ENCODE data around the gene PI4KA. TPM values are rescaled to one million over a fixed set of nuclear protein-coding genes. Genes with fewer than 3 reads are reported as not detected.

Gene PI4KA
- total and polyA plus RNA-seq, 2 of the 13 experiments (the other 11 are each of a cell fraction or from before 2014, with no cell fraction given) = 27.4 to 56.4 TPM

GRCh38 chr22:20773793-20774212, 84.8 kb downstream of the PI4KA start, which contains the start of gene SERPIND1 (continued):
- TF ChIP-seq POGZ (CRISPR knock-in tag; IDR thresholded peaks at IDR 0.05) (0 out of 2 replicates have a peak, but pooled peaks have one; percentile 18), U2AF1 (optimal IDR thresholded peaks at IDR 0.05; ENCODE audit: low read depth, low read length) (no peak), ZNF547 (CRISPR knock-in tag; IDR thresholded peaks at IDR 0.05) (no peak; the same call in 1 of the 2 replicates), GABPA (IDR thresholded peaks at IDR 0.05; ENCODE audit: low read depth, low read length) (no peak), GABPA (CRISPR knock-in tag; IDR thresholded peaks at IDR 0.05; ENCODE audit: low read depth) (no peak), PHF21A (CRISPR knock-in tag; IDR thresholded peaks at IDR 0.05) (peak; percentile 82; the same call in 1 of the 2 replicates), ETV5 (CRISPR knock-in tag; IDR thresholded peaks at IDR 0.05; ENCODE audit: borderline replicate concordance) (peak; percentile 34; the same call in 1 of the 2 replicates), PAX8 (CRISPR knock-in tag; IDR thresholded peaks at IDR 0.05; ENCODE audit: borderline replicate concordance) (no peak), MXD4 (CRISPR knock-in tag; IDR thresholded peaks at IDR 0.05) (no peak), POLR2G (IDR thresholded peaks at IDR 0.05; ENCODE audit: low read depth, low read length) (peak; percentile 89), ZNF121 (CRISPR knock-in tag; IDR thresholded peaks at IDR 0.05) (no peak), NCOA1 (CRISPR knock-in tag; IDR thresholded peaks at IDR 0.05) (no peak), ZNF562 (CRISPR knock-in tag; IDR thresholded peaks at IDR 0.05; ENCODE audit: borderline replicate concordance) (no peak), DBP (CRISPR knock-in tag; IDR thresholded peaks at IDR 0.05; ENCODE audit: not compliant biosample characterization) (peak; percentile 74), ZNF839 (CRISPR knock-in tag; IDR thresholded peaks at IDR 0.05; ENCODE audit: borderline replicate concordance) (no peak), ZNF891 (CRISPR knock-in tag; IDR thresholded peaks at IDR 0.05) (no peak), RNF2 (conservative IDR thresholded peaks at IDR 0.05; ENCODE audit: low read depth) (no peak), ZNF230 (CRISPR knock-in tag; IDR thresholded peaks at IDR 0.05) (no peak), PATZ1 (CRISPR knock-in tag; IDR thresholded peaks at IDR 0.05) (peak; percentile 75), E2F5 (CRISPR knock-in tag; conservative IDR thresholded peaks at IDR 0.05) (no peak), ZNF7 (CRISPR knock-in tag; IDR thresholded peaks at IDR 0.05) (no peak), ZKSCAN8 (CRISPR knock-in tag; IDR thresholded peaks at IDR 0.05; ENCODE audit: borderline replicate concordance) (peak; percentile 88; the same call in 1 of the 2 replicates), MAFK (conservative IDR thresholded peaks at IDR 0.05 in 1 of 2, IDR thresholded peaks at IDR 0.05 in 1 of 2; ENCODE audit: low read length in 2 of 2) (peak; percentile 97 to 99)
- TF ChIP-seq, protein P1, sequence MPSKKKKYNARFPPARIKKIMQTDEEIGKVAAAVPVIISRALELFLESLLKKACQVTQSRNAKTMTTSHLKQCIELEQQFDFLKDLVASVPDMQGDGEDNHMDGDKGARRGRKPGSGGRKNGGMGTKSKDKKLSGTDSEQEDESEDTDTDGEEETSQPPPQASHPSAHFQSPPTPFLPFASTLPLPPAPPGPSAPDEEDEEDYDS (CRISPR knock-in tag; IDR thresholded peaks at IDR 0.05) = peak; percentile 95
- TF ChIP-seq, protein P2, sequence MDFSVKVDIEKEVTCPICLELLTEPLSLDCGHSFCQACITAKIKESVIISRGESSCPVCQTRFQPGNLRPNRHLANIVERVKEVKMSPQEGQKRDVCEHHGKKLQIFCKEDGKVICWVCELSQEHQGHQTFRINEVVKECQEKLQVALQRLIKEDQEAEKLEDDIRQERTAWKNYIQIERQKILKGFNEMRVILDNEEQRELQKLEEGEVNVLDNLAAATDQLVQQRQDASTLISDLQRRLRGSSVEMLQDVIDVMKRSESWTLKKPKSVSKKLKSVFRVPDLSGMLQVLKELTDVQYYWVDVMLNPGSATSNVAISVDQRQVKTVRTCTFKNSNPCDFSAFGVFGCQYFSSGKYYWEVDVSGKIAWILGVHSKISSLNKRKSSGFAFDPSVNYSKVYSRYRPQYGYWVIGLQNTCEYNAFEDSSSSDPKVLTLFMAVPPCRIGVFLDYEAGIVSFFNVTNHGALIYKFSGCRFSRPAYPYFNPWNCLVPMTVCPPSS (IDR thresholded peaks at IDR 0.05) = no peak
- TF ChIP-seq, protein P3, sequence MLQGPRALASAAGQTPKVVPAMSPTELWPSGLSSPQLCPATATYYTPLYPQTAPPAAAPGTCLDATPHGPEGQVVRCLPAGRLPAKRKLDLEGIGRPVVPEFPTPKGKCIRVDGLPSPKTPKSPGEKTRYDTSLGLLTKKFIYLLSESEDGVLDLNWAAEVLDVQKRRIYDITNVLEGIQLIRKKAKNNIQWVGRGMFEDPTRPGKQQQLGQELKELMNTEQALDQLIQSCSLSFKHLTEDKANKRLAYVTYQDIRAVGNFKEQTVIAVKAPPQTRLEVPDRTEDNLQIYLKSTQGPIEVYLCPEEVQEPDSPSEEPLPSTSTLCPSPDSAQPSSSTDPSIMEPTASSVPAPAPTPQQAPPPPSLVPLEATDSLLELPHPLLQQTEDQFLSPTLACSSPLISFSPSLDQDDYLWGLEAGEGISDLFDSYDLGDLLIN (CRISPR knock-in tag; IDR thresholded peaks at IDR 0.05; ENCODE audit: borderline replicate concordance) = no peak

All from HepG2 (cell line).